ENCODE results near the gene CCL21. TPM values are rescaled to one million over a fixed set of nuclear protein-coding genes. Genes with fewer than 3 reads are reported as not detected.

Gene CCL21
- total and polyA plus RNA-seq, 2 of the 13 experiments (the other 11 are each of a cell fraction or from before 2014, with no cell fraction given) = not detected

DNA sequence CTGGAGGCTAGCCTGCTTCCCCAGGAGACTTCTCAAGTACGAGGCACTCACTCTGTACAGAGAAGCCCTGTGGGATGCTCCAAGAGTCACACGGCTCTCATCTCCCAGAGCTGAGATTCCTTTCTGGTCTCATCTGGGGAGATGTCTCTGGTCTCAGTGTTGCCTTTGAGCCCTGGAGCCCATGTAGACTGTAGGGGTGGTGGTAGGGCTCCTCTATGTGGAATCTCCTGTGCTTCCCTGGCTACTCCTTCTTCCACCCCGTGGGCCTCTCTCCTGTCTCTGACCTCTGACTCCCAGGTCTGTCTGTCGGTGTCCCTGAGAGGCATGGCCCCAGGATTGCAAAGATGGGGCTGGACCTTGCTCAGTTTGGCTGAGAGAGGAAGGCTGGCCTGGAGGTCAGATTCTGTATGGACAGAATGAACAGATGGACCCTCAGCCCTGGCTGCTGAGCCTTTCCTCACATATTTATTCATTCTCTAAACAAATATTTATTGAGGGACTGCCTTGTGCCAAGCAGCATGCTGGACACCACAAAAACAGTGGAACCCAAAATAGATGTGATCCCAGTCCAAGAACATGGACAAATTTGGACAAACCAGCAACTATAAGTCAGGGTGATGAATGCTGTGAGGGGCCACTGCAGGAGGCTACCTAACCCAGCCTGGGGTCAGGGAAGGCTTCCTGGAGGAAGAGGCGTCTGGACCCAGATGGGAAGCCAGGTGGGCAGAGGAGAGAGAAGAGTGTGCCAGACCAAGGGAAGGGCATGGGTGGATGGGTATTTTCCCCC lies 21.4 kb downstream of the CCL21 start (continued):
- TF ChIP-seq ZNF605 (CRISPR knock-in tag; IDR thresholded peaks at IDR 0.05) (no peak), ZNF337 (CRISPR knock-in tag; IDR thresholded peaks at IDR 0.05; ENCODE audit: borderline replicate concordance, low read depth) (no peak), NRL (CRISPR knock-in tag; IDR thresholded peaks at IDR 0.05; ENCODE audit: borderline replicate concordance) (no peak), TEAD3 (CRISPR knock-in tag; optimal IDR thresholded peaks at IDR 0.05; ENCODE audit: borderline replicate concordance) (peak; percentile 68), ZNF30 (CRISPR knock-in tag; IDR thresholded peaks at IDR 0.05) (no peak), JUND (CRISPR knock-in tag; IDR thresholded peaks at IDR 0.05) (peak; percentile 1; the same call in 1 of the 2 replicates), ZNF17 (CRISPR knock-in tag; IDR thresholded peaks at IDR 0.05) (no peak), THYN1 (CRISPR knock-in tag; IDR thresholded peaks at IDR 0.05; ENCODE audit: borderline replicate concordance, low read depth) (no peak), MBD4 (IDR thresholded peaks at IDR 0.05; ENCODE audit: borderline replicate concordance, low read length) (no peak), ZNF615 (CRISPR knock-in tag; IDR thresholded peaks at IDR 0.05; ENCODE audit: borderline replicate concordance) (no peak), MIER3 (CRISPR knock-in tag; IDR thresholded peaks at IDR 0.05; ENCODE audit: borderline replicate concordance) (no peak), RXRB (CRISPR knock-in tag; IDR thresholded peaks at IDR 0.05; ENCODE audit: borderline replicate concordance) (peak; percentile 73), ISL2 (CRISPR knock-in tag; IDR thresholded peaks at IDR 0.05) (peak; percentile 61)
- TF ChIP-seq, protein P1, sequence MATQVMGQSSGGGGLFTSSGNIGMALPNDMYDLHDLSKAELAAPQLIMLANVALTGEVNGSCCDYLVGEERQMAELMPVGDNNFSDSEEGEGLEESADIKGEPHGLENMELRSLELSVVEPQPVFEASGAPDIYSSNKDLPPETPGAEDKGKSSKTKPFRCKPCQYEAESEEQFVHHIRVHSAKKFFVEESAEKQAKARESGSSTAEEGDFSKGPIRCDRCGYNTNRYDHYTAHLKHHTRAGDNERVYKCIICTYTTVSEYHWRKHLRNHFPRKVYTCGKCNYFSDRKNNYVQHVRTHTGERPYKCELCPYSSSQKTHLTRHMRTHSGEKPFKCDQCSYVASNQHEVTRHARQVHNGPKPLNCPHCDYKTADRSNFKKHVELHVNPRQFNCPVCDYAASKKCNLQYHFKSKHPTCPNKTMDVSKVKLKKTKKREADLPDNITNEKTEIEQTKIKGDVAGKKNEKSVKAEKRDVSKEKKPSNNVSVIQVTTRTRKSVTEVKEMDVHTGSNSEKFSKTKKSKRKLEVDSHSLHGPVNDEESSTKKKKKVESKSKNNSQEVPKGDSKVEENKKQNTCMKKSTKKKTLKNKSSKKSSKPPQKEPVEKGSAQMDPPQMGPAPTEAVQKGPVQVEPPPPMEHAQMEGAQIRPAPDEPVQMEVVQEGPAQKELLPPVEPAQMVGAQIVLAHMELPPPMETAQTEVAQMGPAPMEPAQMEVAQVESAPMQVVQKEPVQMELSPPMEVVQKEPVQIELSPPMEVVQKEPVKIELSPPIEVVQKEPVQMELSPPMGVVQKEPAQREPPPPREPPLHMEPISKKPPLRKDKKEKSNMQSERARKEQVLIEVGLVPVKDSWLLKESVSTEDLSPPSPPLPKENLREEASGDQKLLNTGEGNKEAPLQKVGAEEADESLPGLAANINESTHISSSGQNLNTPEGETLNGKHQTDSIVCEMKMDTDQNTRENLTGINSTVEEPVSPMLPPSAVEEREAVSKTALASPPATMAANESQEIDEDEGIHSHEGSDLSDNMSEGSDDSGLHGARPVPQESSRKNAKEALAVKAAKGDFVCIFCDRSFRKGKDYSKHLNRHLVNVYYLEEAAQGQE (IDR thresholded peaks at IDR 0.05; ENCODE audit: borderline replicate concordance in 1 of 2, low read depth in 1 of 2, low read length in 2 of 2) = no peak
- TF ChIP-seq, protein P2, sequence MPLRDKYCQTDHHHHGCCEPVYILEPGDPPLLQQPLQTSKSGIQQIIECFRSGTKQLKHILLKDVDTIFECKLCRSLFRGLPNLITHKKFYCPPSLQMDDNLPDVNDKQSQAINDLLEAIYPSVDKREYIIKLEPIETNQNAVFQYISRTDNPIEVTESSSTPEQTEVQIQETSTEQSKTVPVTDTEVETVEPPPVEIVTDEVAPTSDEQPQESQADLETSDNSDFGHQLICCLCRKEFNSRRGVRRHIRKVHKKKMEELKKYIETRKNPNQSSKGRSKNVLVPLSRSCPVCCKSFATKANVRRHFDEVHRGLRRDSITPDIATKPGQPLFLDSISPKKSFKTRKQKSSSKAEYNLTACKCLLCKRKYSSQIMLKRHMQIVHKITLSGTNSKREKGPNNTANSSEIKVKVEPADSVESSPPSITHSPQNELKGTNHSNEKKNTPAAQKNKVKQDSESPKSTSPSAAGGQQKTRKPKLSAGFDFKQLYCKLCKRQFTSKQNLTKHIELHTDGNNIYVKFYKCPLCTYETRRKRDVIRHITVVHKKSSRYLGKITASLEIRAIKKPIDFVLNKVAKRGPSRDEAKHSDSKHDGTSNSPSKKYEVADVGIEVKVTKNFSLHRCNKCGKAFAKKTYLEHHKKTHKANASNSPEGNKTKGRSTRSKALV (CRISPR knock-in tag; IDR thresholded peaks at IDR 0.05) = no peak
- TF ChIP-seq, protein P3, sequence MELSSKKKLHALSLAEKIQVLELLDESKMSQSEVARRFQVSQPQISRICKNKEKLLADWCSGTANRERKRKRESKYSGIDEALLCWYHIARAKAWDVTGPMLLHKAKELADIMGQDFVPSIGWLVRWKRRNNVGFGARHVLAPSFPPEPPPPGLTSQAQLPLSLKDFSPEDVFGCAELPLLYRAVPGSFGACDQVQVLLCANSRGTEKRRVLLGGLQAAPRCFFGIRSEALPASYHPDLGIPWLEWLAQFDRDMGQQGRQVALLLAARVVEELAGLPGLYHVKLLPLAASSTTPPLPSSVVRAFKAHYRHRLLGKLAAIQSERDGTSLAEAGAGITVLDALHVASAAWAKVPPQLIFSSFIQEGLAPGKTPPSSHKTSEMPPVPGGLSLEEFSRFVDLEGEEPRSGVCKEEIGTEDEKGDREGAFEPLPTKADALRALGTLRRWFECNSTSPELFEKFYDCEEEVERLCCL (CRISPR knock-in tag; IDR thresholded peaks at IDR 0.05; ENCODE audit: borderline replicate concordance) = no peak
